Ovary (tissue), 3 donors: ENCODE data around the gene WDR19.

ENCODE experiments used
- CTCF ChIP-seq, 3 donors: fragments of 450-650 bp in 2 of 3; fragments of 200-600 bp in 1 of 3; IDR thresholded peaks; one replicate each; pipeline versions ENCODE4 v1.5.1 to v1.8.0; 2016 to 2022; ENCODE audit warnings: antibody characterized with exemption in 3 of 3, mild to moderate bottlenecking in 1 of 3
- EP300 ChIP-seq: sonication (generic); formaldehyde crosslinking; IDR thresholded peaks from one replicate; pipeline ENCODE4 v1.6.1; 2017; ENCODE audit warnings: antibody characterized with exemption
- POLR2A ChIP-seq: fragments of 450-650 bp; IDR thresholded peaks from one replicate; pipeline ENCODE4 v1.6.1; 2017; ENCODE audit warnings: antibody characterized with exemption, mild to moderate bottlenecking, moderate library complexity
- donor health status: DM: no; HTN: no; CAD: no.

- TF ChIP-seq CTCF (IDR thresholded peaks at IDR 0.05) (no peak), POLR2A (no peak), EP300 (no peak)
Observed at GRCh38 chr4:39233114-39233513, 50.8 kb downstream of the WDR19 start.
